ENCODE results near the gene MAPKAPK2.

MAPKAPK2 gene

DNA sequence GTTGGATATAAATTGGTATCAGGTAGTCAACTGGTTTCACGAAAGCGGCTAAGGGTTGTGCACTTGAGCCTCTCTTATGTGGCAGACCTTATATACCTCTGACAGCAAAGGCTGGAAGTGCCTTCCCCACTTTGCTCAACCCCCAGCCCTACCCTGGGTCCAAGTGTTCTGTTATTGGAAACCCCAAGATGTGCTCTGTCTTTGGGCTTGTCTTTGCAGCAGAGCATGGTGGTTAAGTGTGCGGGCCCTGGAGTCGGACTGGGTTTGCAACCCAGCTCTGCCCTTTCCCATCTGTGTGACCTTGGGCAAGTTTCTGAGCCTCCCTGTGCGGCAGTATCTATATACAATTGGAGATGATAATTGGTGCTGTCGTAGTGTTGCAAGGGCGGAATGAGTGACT is 98.8 kb downstream of the MAPKAPK2 start:
- DNase-seq, result no peak
